KOPT-K1 (cell line): ENCODE results near the gene MLLT1.

Source experiments
- H3K27ac ChIP-seq: fragments of 200-600 bp; sonication (generic); 2 replicates; pipeline ENCODE4 v1.5.1; 2016; ENCODE audit warnings: antibody characterized with exemption, mild to moderate bottlenecking, low read depth, low read length; ENCODE audit not compliant: poor library complexity, severe bottlenecking
- H3K36me3 ChIP-seq: fragments of 200-600 bp; sonication (generic); 2 replicates; pipeline ENCODE4 v1.5.1; 2017; ENCODE audit warnings: antibody characterized with exemption, mild to moderate bottlenecking, low read length, moderate library complexity; ENCODE audit not compliant: insufficient read depth
- H3K9me3 ChIP-seq: fragments of 200-600 bp; sonication (generic); 2 replicates; pipeline ENCODE4 v1.5.1; 2017; ENCODE audit warnings: antibody characterized with exemption, low read length, mild to moderate bottlenecking; ENCODE audit not compliant: insufficient read depth, poor library complexity, severe bottlenecking

The MLLT1 gene

GRCh38 chr19:6172074-6172863, 107.5 kb downstream of the MLLT1 start:
- Histone ChIP-seq H3K27ac (no peak overlapping the region), H3K9me3 (no peaks in the 10 kb centered on the region), H3K36me3 (no peaks in the 10 kb centered on the region)

- H3K9me3 ChIP-seq: no peaks in the 10 kb centered on the region
Measured at GRCh38 chr19:6167115-6167514, 112.7 kb downstream of the MLLT1 start.

GRCh38 chr19:6164906-6165531, 114.8 kb downstream of the MLLT1 start:
- Histone ChIP-seq H3K9me3 (no peaks in the 10 kb centered on the region), H3K36me3 (no peaks in the 10 kb centered on the region), H3K27ac (no peak overlapping the region)

More at GRCh38 chr19:6167115-6167514, 112.7 kb downstream of the MLLT1 start:
- H3K27ac ChIP-seq: no peak overlapping the region
- no peaks in the 10 kb centered on the region for H3K36me3 ChIP-seq

DNA sequence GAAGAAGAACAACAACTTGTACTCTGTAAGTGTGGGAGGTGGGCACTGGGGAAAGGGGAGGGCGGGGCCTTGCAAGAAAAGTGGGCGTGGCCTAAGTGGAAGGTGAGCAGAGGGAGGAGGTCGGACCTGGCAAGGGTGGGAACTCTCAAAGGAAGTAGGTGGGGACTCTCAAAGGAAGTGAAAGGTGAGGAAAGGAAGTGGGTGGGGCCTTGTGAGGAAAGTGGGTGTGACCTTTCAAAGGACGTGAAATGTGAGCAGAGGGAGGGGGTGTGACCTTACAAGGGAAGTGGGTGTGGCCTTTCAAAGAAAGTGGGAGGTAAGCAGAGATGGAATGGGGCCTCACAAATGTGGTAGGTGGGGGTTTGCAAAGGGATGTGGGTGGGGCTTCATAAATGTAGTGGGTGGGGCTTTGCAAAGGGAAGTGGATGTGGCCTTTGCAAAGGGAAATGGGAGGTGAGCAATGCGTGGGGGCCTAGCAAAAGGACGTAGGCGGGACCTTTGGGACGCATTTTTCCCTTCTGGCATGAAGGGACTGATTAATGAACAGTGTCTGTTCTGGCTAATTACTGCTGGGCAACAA, 118.4 kb downstream of the MLLT1 start:
- Histone ChIP-seq H3K36me3 (no peaks in the 10 kb centered on the region), H3K9me3 (no peaks in the 10 kb centered on the region), H3K27ac (no peak overlapping the region)
